K562 (cell line): ENCODE measurements around the gene STK16. TPM values are rescaled to one million over a fixed set of nuclear protein-coding genes. Genes with fewer than 3 reads are reported as not detected.

Source experiments
- CEBPG ChIP-seq, 3 experiments: fragments of 200-800 bp in 1 of 3; sonication (Bioruptor generic) in 1 of 3; sonication (generic) in 1 of 3; formaldehyde crosslinking in 1 of 3; IDR thresholded peaks in 2 of 3; conservative IDR thresholded peaks in 1 of 3; 2 replicates each; pipeline versions ENCODE4 v1.6.1 to v1.8.0; 2016 to 2022; ENCODE audit warnings: missing compliant biosample characterization in 2 of 3, missing genetic modification characterization in 2 of 3, mild to moderate bottlenecking in 1 of 3, missing genetic modification reagents in 1 of 3
- HMBOX1 ChIP-seq: sonication (generic); IDR thresholded peaks from 2 replicates; pipeline ENCODE4 v1.6.1; 2016
- HMG20A ChIP-seq: fragments of 450-650 bp; formaldehyde crosslinking; conservative IDR thresholded peaks from 2 replicates; pipeline ENCODE4 v1.4.0; 2020; ENCODE audit warnings: mild to moderate bottlenecking, mixed read lengths
- KDM1A ChIP-seq, 2 experiments: fragments of 450-650 bp; IDR thresholded peaks; 2 replicates each; pipeline ENCODE4 v1.6.1; 2016; ENCODE audit warnings: mild to moderate bottlenecking in 2 of 2
- KDM5B ChIP-seq: fragments of 200-600 bp; sonication (generic); IDR thresholded peaks from 2 replicates; pipeline ENCODE4 v1.6.1; 2012; ENCODE audit warnings: low read depth, mild to moderate bottlenecking, moderate library complexity, low read length, control low read depth, inconsistent platforms; ENCODE audit not compliant: insufficient replicate concordance
- MEF2A ChIP-seq: IDR thresholded peaks from 2 replicates; pipeline ENCODE4 v1.6.1; 2011; ENCODE audit warnings: low read depth, mild to moderate bottlenecking, low read length, moderate library complexity; ENCODE audit not compliant: control insufficient read depth
- MTA2 ChIP-seq: fragments of 450-650 bp; IDR thresholded peaks from 2 replicates; pipeline ENCODE4 v1.6.1; 2016; ENCODE audit warnings: low read depth
- MXD1 ChIP-seq: fragments of 250-450 bp; sonication (Bioruptor Pico); IDR thresholded peaks from 2 replicates; pipeline ENCODE4 v1.8.0; 2021; ENCODE audit warnings: borderline replicate concordance, mild to moderate bottlenecking, moderate library complexity; ENCODE audit not compliant: poor library complexity, severe bottlenecking
- NBN ChIP-seq: fragments of 450-650 bp; IDR thresholded peaks from 2 replicates; pipeline ENCODE4 v1.6.1; 2016; ENCODE audit warnings: low read depth, mild to moderate bottlenecking
- NRF1 ChIP-seq, 2 experiments: fragments of 450-650 bp; IDR thresholded peaks in 1 of 2; conservative IDR thresholded peaks in 1 of 2; 2 replicates each; pipeline ENCODE4 v1.6.1; 2014; ENCODE audit warnings: mild to moderate bottlenecking in 2 of 2
- PKNOX1 ChIP-seq: fragments of 450-650 bp; IDR thresholded peaks from 2 replicates; pipeline ENCODE4 v1.6.1; 2016
- POLR2G ChIP-seq: fragments of 200-400 bp; formaldehyde crosslinking; IDR thresholded peaks from 2 replicates; pipeline ENCODE4 v1.6.1; 2017; ENCODE audit warnings: low read depth, mild to moderate bottlenecking, antibody characterized with exemption, low read length, moderate library complexity
- PTBP1 ChIP-seq: fragments of 200-400 bp; formaldehyde crosslinking; IDR thresholded peaks from 2 replicates; pipeline ENCODE4 v1.6.1; 2017; ENCODE audit warnings: low read depth, low read length
- SIX5 ChIP-seq, 2 experiments: IDR thresholded peaks; 2 replicates each; pipeline ENCODE4 v1.6.1; 2011; ENCODE audit warnings: low read length in 2 of 2, borderline replicate concordance in 1 of 2, low read depth in 1 of 2, mild to moderate bottlenecking in 1 of 2, moderate library complexity in 1 of 2; ENCODE audit not compliant: insufficient read depth in 1 of 2
- SUPT5H ChIP-seq: fragments of 450-650 bp; IDR thresholded peaks from 2 replicates; pipeline ENCODE4 v1.6.1; 2016
- TARDBP ChIP-seq: fragments of 450-650 bp; IDR thresholded peaks from 2 replicates; pipeline ENCODE4 v1.6.1; 2016
- WHSC1 ChIP-seq: IDR thresholded peaks from one replicate; pipeline ENCODE4 v1.6.1; 2012; ENCODE audit warnings: low read length, control low read depth, inconsistent platforms
- ZMIZ1 ChIP-seq, 2 experiments: fragments of 150-350 bp in 1 of 2; IDR thresholded peaks; 2 replicates each; pipeline ENCODE4 v1.6.1; 2012 to 2016; ENCODE audit warnings: low read depth in 2 of 2, low read length in 2 of 2, mild to moderate bottlenecking in 1 of 2, moderate library complexity in 1 of 2
- ZNF121 ChIP-seq: sonication (generic); formaldehyde crosslinking; conservative IDR thresholded peaks from 2 replicates; pipeline ENCODE4 v1.8.0; 2022; ENCODE audit warnings: missing genetic modification reagents
- ZNF655 ChIP-seq: fragments of 250-450 bp; sonication (Bioruptor Pico); IDR thresholded peaks from 2 replicates; pipeline ENCODE4 v1.5.0; 2021
- polyA plus RNA-seq, 8 experiments: library from polyadenylated mRNA; depleted of rRNA in 4 of 8; stranded (reverse) in 5 of 8; unstranded in 3 of 8; fragments of >200 nt; fragmentation: Nextera tagmentation in 2 of 8; fragmentation: Illumina TruSeq in 1 of 8; extraction: Ambion mirVana in 2 of 8; extraction: Trizol in 1 of 8; gene quantifications; 2 replicates each; pipeline versions ENCODE4 v1.2.1 to v1.2.3, GENCODE V29; 2011 to 2014; ENCODE audit warnings: inconsistent platforms in 1 of 8, missing spikeins in 1 of 8
- total RNA-seq, 7 experiments: library from RNA; depleted of rRNA in 6 of 7; stranded (reverse); fragments of >200 nt in 6 of 7; fragmentation: Illumina TruSeq in 2 of 7; extraction: Trizol in 2 of 7; gene quantifications; 2 replicates each; pipeline versions ENCODE4 v1.2.1 to v1.2.3, GENCODE V29; 2011 to 2021; ENCODE audit warnings: low replicate concordance in 1 of 7

STK16 gene
- total and polyA plus RNA-seq, 9 of the 15 experiments (the other 6 are each of a cell fraction or from before 2014, with no cell fraction given) = 5.4 to 36.2 (median 17.8) TPM

GRCh38 chr2:219253753-219254589, 8.7 kb downstream of the STK16 start, which contains the start of gene TUBA4A (continued):
- TF ChIP-seq ZNF655 (CRISPR knock-in tag) (no peak), PTBP1 (no peak), PKNOX1 (peak; percentile 52), NRF1 (conservative IDR thresholded peaks at IDR 0.05 in 1 of 2, IDR thresholded peaks at IDR 0.05 in 1 of 2) (peak; percentile 71 to 77), ZMIZ1 (IDR thresholded peaks at IDR 0.05; ENCODE audit: low read depth in 2 of 2, low read length in 2 of 2) (no peak), HMG20A (CRISPR knock-in tag) (no peak), MTA2 (no peak), POLR2G (peak; percentile 99), ZNF121 (no peak), TARDBP (0 out of 2 replicates have a peak, but pooled peaks have one; percentile 28), SIX5 (IDR thresholded peaks at IDR 0.05; ENCODE audit: borderline replicate concordance in 1 of 2, insufficient read depth in 1 of 2, low read depth in 1 of 2, low read length in 2 of 2) (no peak), MEF2A (no peak), SUPT5H (peak; percentile 77), MXD1 (no peak), KDM5B (peak; percentile 94), WHSC1 (no peak), HMBOX1 (no peak), KDM1A (IDR thresholded peaks at IDR 0.05) (no peak), NBN (no peak), CEBPG (CRISPR knock-in tag; IDR thresholded peaks at IDR 0.05) (no peak), CEBPG (tag; conservative IDR thresholded peaks at IDR 0.05 in 1 of 2, IDR thresholded peaks at IDR 0.05 in 1 of 2) (no peak)
